Adrenal gland (tissue), 12 donors: ENCODE measurements around the gene ETV6. TPM values are rescaled to one million over a fixed set of nuclear protein-coding genes. Genes with fewer than 3 reads are reported as not detected.

Experiments used
- DNase-seq, 7 donors: peaks; one replicate each; pipeline ENCODE4 v3.0.0-alpha.2; 2019 to 2020
- H3K27ac ChIP-seq, 5 donors: fragments of 200-600 bp; sonication (generic) in 4 of 5; 1 replicate in 3 of 5; 2 replicates in 2 of 5; pipeline versions ENCODE4 v1.5.1 to v1.8.0; 2016 to 2020; ENCODE audit warnings: mild to moderate bottlenecking in 1 of 5
- H3K27me3 ChIP-seq: fragments of 200-600 bp; 2 replicates; pipeline ENCODE4 v1.8.0; 2021
- H3K36me3 ChIP-seq, 2 donors: fragments of 200-600 bp; replicated peaks in 1 of 2; 1 replicate in 1 of 2; 2 replicates in 1 of 2; pipeline versions ENCODE4 v1.5.1 to v1.8.0; 2018 to 2022
- H3K4me1 ChIP-seq, 2 donors: fragments of 200-600 bp; replicated peaks in 1 of 2; 1 replicate in 1 of 2; 2 replicates in 1 of 2; pipeline versions ENCODE4 v1.5.1 to v1.8.0; 2018 to 2021
- H3K4me3 ChIP-seq, 4 donors: fragments of 200-600 bp; sonication (generic) in 3 of 4; one replicate each; pipeline ENCODE4 v1.5.1; 2016 to 2018
- H3K9me3 ChIP-seq, 3 donors: fragments of 200-600 bp; sonication (generic) in 1 of 3; replicated peaks in 1 of 3; 1 replicate in 2 of 3; 2 replicates in 1 of 3; pipeline versions ENCODE4 v1.5.1 to v1.8.0; 2016 to 2021
- POLR2A ChIP-seq, 2 donors: fragments of 450-650 bp; IDR thresholded peaks; one replicate each; pipeline ENCODE4 v1.6.1; 2017; ENCODE audit warnings: antibody characterized with exemption in 2 of 2, mild to moderate bottlenecking in 2 of 2, moderate library complexity in 1 of 2
- WGBS, 4 donors: extraction: QIAGEN DNeasy Blood & Tissue Kit in 2 of 4; methylation state at CpG; one replicate each; pipeline versions ENCODE4 v1.1.5 to v1.1.7; 2013 to 2017; 5-methylcytosine and 5-hydroxymethylcytosine counted together
- intact Hi-C, 2 donors: fragments of 100-400 bp; cut with DNase I; formaldehyde crosslinking; loops; one replicate each; pipeline versions ENCODE4 v1.14.1 to v1.15.0; 2022 to 2023
- polyA plus RNA-seq, 3 donors: library from polyadenylated mRNA; stranded (reverse); fragments of 200-250 nt in 2 of 3; fragments of 350-450 nt in 1 of 3; fragmentation: Illumina TruSeq in 1 of 3; extraction: RNeasy Lipid Tissue Mini Kit (QIAGEN cat#74804) in 1 of 3; gene quantifications; one replicate each; pipeline ENCODE4 v1.2.3, GENCODE V29; 2013 to 2014
- total RNA-seq, 9 donors: library from RNA; depleted of rRNA in 4 of 9; stranded (reverse); fragments of >200 nt in 4 of 9; fragments of 120-200 nt in 1 of 9; fragmentation: NEBNext Ultra II Directional in 1 of 9; extraction: Animal tissue kit (Norgen Biotek cat#: 25700) in 1 of 9; gene quantifications; one replicate each; pipeline versions ENCODE4 v1.1.0 to v1.2.4, GENCODE V29; 2013 to 2023
- TF ChIP-seq, protein P1 (sequence below), 6 experiments: fragments of 450-650 bp in 4 of 6; fragments of 200-600 bp in 2 of 6; sonication (generic) in 1 of 6; IDR thresholded peaks; 1 replicate in 5 of 6; 2 replicates in 1 of 6; pipeline versions ENCODE4 v1.5.1 to v1.8.0; 2016 to 2021; ENCODE audit warnings: antibody characterized with exemption in 6 of 6, mild to moderate bottlenecking in 2 of 6, moderate library complexity in 1 of 6
- donor health status: healthy with polysubstance abuse.
- donor health status: Bipolar disorder and iron deficiency.
- donor health status: DM: yes; HTN: yes; CAD: no.
- donor health status: DM: no; HTN: no; CAD: no.
- donor health status: DM: no; HTN: no; CAD: no.
- donor health status: DM: yes; HTN: yes; CAD: no.

The ETV6 gene
- total and polyA plus RNA-seq, 12 donors, result 9.6 to 46.6 (median 19.5) TPM

DNA sequence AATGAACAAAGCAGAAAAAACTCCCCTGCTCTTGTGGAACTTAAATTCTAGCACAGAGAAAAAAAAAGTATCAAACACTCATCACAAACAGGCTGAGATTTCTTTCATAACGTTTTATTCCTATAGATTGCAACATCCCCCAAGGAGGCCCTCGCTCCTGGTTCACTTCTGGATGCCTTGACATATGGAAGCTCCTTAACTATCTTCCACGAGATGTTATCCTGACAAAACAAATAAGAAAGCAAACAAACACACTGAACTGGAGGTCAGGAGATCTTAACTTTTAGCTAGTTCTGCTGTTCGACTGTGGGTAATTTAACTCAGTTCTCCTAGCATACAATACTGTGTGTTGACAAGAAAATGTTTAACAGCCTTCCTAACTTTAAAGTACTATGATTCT is 104.8 kb downstream of the ETV6 start:
- 67 to 80% (median 73%) methylated on average over 4 of the region's 4 CpGs for WGBS, 4 donors
- Histone ChIP-seq H3K27ac (peak overlapping the region in 1 of 5 donors; percentile 15), H3K4me1 (peaks cover 18 to 41% of the 10 kb centered on the region in 2 donors), H3K36me3 (peaks cover 0 to 7% of the 10 kb centered on the region in 2 donors), H3K27me3 (no peaks in the 10 kb centered on the region), H3K4me3 (no peak overlapping the region), H3K9me3 (no peaks in the 10 kb centered on the region)
- no peak for TF ChIP-seq POLR2A (IDR thresholded peaks at IDR 0.05)
- TF ChIP-seq, protein P1, sequence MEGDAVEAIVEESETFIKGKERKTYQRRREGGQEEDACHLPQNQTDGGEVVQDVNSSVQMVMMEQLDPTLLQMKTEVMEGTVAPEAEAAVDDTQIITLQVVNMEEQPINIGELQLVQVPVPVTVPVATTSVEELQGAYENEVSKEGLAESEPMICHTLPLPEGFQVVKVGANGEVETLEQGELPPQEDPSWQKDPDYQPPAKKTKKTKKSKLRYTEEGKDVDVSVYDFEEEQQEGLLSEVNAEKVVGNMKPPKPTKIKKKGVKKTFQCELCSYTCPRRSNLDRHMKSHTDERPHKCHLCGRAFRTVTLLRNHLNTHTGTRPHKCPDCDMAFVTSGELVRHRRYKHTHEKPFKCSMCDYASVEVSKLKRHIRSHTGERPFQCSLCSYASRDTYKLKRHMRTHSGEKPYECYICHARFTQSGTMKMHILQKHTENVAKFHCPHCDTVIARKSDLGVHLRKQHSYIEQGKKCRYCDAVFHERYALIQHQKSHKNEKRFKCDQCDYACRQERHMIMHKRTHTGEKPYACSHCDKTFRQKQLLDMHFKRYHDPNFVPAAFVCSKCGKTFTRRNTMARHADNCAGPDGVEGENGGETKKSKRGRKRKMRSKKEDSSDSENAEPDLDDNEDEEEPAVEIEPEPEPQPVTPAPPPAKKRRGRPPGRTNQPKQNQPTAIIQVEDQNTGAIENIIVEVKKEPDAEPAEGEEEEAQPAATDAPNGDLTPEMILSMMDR (IDR thresholded peaks at IDR 0.05), result no peak
- intact Hi-C loops, result no loop called here
- no peak for DNase-seq

DNA sequence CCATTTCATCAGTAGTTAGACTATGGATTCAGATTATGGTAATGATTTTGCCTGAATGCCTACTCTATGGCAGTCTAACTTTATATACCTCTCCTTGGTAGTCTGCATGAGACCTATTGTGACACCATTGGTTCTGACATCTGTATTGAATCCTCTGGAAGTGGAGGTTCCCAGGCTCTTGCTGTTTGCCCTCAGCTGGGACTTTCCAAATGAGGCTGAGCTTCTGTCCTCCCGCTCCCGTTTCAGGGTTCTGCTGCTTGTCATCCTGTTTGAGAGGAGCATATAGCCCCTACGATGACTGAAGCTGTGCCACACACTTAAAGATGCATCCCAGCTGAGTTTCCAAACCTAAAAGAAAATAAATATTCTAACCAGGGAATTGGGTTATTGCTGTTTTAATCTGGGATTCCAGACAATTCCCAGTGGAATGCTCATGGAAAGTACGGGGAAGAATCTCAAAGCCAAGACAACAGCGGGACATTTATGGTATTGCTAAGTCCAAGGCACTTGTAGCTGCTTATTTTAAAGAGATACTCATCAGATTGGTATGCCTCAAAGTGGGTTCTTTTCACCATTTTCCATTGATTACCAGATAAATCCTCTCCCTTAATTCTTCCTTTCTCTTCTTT is 105.9 kb downstream of the ETV6 start:
- no peaks in the 10 kb centered on the region for H3K27me3 ChIP-seq
- H3K36me3 ChIP-seq, result peaks cover 0 to 7% of the 10 kb centered on the region in 2 donors
- TF ChIP-seq, protein P1 (IDR thresholded peaks at IDR 0.05), result no peak
- TF ChIP-seq POLR2A (IDR thresholded peaks at IDR 0.05), result no peak
- 64 to 76% (median 74%) methylated on average over 5 of the region's 5 CpGs for WGBS, 4 donors
- intact Hi-C loops, result no loop called here
- peaks cover 20 to 35% of the 10 kb centered on the region in 2 donors for H3K4me1 ChIP-seq
- H3K27ac ChIP-seq, result peak overlapping the region in 3 of 5 donors; percentile 8 to 39 (median 21)
- no peak overlapping the region for H3K4me3 ChIP-seq
- no peaks in the 10 kb centered on the region for H3K9me3 ChIP-seq
- no peak for DNase-seq

DNA sequence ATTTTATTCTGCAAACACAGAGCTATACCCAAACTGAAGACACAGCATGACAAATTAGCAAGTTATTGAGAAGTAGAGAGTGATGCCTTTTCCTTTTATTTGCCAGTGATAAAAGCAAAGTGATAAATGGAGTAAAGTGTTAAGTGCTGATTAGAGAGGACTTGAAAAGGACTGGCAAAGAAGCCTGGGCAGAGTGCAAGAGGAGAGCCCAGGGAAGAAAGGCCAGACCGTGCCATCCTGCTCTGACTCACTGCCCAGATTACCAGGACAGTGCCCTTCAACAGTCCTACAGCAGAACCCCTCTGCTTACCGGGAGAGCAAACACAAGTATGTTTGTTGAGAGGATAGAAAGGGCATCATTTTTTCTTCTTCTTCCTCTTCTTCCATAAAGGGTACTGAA is 106.5 kb downstream of the ETV6 start:
- 30 to 54% (median 33%) methylated on average over 2 of the region's 2 CpGs for WGBS, 4 donors
- peaks cover 20 to 35% of the 10 kb centered on the region in 2 donors for H3K4me1 ChIP-seq
- peak; percentile 58 to 76 (median 69) for DNase-seq
- TF ChIP-seq, protein P1 (IDR thresholded peaks at IDR 0.05), result no peak
- no peak for TF ChIP-seq POLR2A (IDR thresholded peaks at IDR 0.05)
- intact Hi-C loops, result no loop called here
- no peak overlapping the region for H3K4me3 ChIP-seq
- H3K9me3 ChIP-seq, result no peaks in the 10 kb centered on the region
- no peaks in the 10 kb centered on the region for H3K27me3 ChIP-seq
- peaks cover 0 to 7% of the 10 kb centered on the region in 2 donors for H3K36me3 ChIP-seq
- H3K27ac ChIP-seq, result peak overlapping the region in 3 of 5 donors; percentile 8 to 39 (median 21)

DNA sequence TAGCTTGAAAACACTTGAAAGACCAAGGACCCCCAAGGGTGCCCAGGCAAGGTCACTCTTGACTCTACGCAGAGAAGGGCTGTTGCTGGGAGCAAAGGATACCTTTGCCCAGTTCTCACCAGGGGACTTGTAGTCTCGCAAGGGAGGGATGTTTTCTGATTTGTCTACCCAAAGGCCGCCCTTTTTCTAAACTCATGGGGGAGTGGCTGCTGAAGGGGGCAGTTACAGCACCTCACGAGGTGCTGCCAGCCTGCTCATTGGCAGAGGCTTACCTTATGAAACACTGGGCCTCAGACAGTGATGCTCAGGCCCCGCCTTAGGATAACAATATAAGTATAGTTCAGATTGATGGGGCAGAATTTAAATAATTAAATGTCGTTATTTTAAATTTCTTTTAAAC is 107.0 kb downstream of the ETV6 start:
- no peaks in the 10 kb centered on the region for H3K27me3 ChIP-seq
- WGBS, 4 donors, result 80 to 87% (median 81%) methylated on average over 6 of the region's 6 CpGs
- no peak for TF ChIP-seq POLR2A (IDR thresholded peaks at IDR 0.05)
- TF ChIP-seq, protein P1 (IDR thresholded peaks at IDR 0.05), result no peak
- no peak for DNase-seq
- H3K36me3 ChIP-seq, result peaks cover 0 to 10% of the 10 kb centered on the region in 2 donors
- no peak overlapping the region for H3K4me3 ChIP-seq
- H3K27ac ChIP-seq, result peak overlapping the region in 1 of 5 donors; percentile 39
- H3K4me1 ChIP-seq, result peaks cover 20 to 35% of the 10 kb centered on the region in 2 donors
- intact Hi-C loops, result no loop called here
- no peaks in the 10 kb centered on the region for H3K9me3 ChIP-seq
